ENCODE results near the gene GOLGA2. TPM values are rescaled to one million over a fixed set of nuclear protein-coding genes. Genes with fewer than 3 reads are reported as not detected.

GOLGA2 gene
- total and polyA plus RNA-seq, 2 donors (not counting 1 experiment from before 2014, with no cell fraction given): 23.2 to 87.3 TPM

GRCh38 chr9:128243215-128244018 lies 32.4 kb downstream of the GOLGA2 start:
- DNase-seq (no peak), ATAC-seq (ENCODE audit: low read depth) (no peak)
- TF ChIP-seq CTCF (IDR thresholded peaks at IDR 0.05): no peak
- ChIA-PET CTCF (no interaction called here), POLR2A (no interaction called here)
- 54% methylated on average over 10 of the region's 13 CpGs for WGBS (ENCODE audit: insufficient coverage)
- Mint-ChIP-seq H3K27me3 (peaks cover 33% of the 10 kb centered on the region), H3K9me3 (ENCODE audit: insufficient read depth) (no peaks in the 10 kb centered on the region), H3K27ac (no peak overlapping the region), H3K4me1 (peaks cover 13% of the 10 kb centered on the region), H3K4me3 (no peak overlapping the region)
- H3K4me2 ChIP-seq (replicated peaks; ENCODE audit: low read depth, low read length, poor library complexity, severe bottlenecking): no peak overlapping the region
- intact Hi-C loops (cut with micrococcal nuclease): no loop called here
- no peaks in the 10 kb centered on the region for H3K36me3 ChIP-seq (replicated peaks in 1 of 2; ENCODE audit: control extremely low read depth in 1 of 2, control insufficient read depth in 1 of 2, extremely low read depth in 1 of 2, insufficient read depth in 2 of 2, low read length in 1 of 2)
- no peaks in the 10 kb centered on the region for H4K20me1 ChIP-seq (ENCODE audit: control insufficient read depth, insufficient read depth, low read length, poor library complexity, severe bottlenecking)
- no peak overlapping the region for H3K9ac ChIP-seq (ENCODE audit: low read length)
- no peak overlapping the region for H2AFZ ChIP-seq (ENCODE audit: insufficient read depth, low read depth, low read length, poor library complexity, severe bottlenecking)
- H3K27ac ChIP-seq (ENCODE audit: low read length in 2 of 2): no peak overlapping the region
- H3K27me3 ChIP-seq (replicated peaks in 1 of 4; ENCODE audit: control extremely low read depth in 1 of 4, control insufficient read depth in 3 of 4, insufficient read depth in 4 of 4, low read length in 3 of 4): peaks cover 0 to 32% (median 7%) of the 10 kb centered on the region in 4 experiments
- peaks cover 5 to 9% of the 10 kb centered on the region in 2 donors for H3K4me1 ChIP-seq (ENCODE audit: control insufficient read depth in 2 of 2, insufficient read depth in 2 of 2, low read length in 2 of 2)
- H3K9me3 ChIP-seq (ENCODE audit: control extremely low read depth in 1 of 3, control insufficient read depth in 2 of 3, insufficient read depth in 1 of 3, low read length in 2 of 3): peaks cover 0 to 3% (median 0%) of the 10 kb centered on the region in 3 donors
- no peak overlapping the region for H3K4me3 ChIP-seq (ENCODE audit: control extremely low read depth in 1 of 5, extremely low read depth in 1 of 5, insufficient read depth in 1 of 5, low read depth in 2 of 5, low read length in 4 of 5)
- no peaks in the 10 kb centered on the region for H3K79me2 ChIP-seq (ENCODE audit: control insufficient read depth, insufficient read depth, low read length)

- 8% methylated on average over 2 of the region's 7 CpGs for WGBS (ENCODE audit: insufficient coverage)
These were observed 33.0 kb downstream of the GOLGA2 start for GRCh38 chr9:128242828-128243214.

More at GRCh38 chr9:128242828-128243214, 33.0 kb downstream of the GOLGA2 start:
- CTCF ChIA-PET: no interaction called here
- intact Hi-C loops (cut with micrococcal nuclease): no loop called here
- peaks cover 0 to 3% (median 0%) of the 10 kb centered on the region in 3 donors for H3K9me3 ChIP-seq (ENCODE audit: control extremely low read depth in 1 of 3, control insufficient read depth in 2 of 3, insufficient read depth in 1 of 3, low read length in 2 of 3)
- H3K4me3 ChIP-seq (ENCODE audit: control extremely low read depth in 1 of 5, extremely low read depth in 1 of 5, insufficient read depth in 1 of 5, low read depth in 2 of 5, low read length in 4 of 5): no peak overlapping the region
- Mint-ChIP-seq H3K9me3 (ENCODE audit: insufficient read depth) (no peaks in the 10 kb centered on the region), H3K27ac (no peak overlapping the region), H3K4me1 (peaks cover 13% of the 10 kb centered on the region), H3K27me3 (peaks cover 33% of the 10 kb centered on the region), H3K4me3 (no peak overlapping the region)
- ATAC-seq (ENCODE audit: low read depth): no peak
- no peak for DNase-seq
- H3K4me2 ChIP-seq (replicated peaks; ENCODE audit: low read depth, low read length, poor library complexity, severe bottlenecking): no peak overlapping the region
- H3K4me1 ChIP-seq (ENCODE audit: control insufficient read depth in 2 of 2, insufficient read depth in 2 of 2, low read length in 2 of 2): peaks cover 5 to 9% of the 10 kb centered on the region in 2 donors
- POLR2A ChIA-PET: no interaction called here
- no peaks in the 10 kb centered on the region for H3K36me3 ChIP-seq (replicated peaks in 1 of 2; ENCODE audit: control extremely low read depth in 1 of 2, control insufficient read depth in 1 of 2, extremely low read depth in 1 of 2, insufficient read depth in 2 of 2, low read length in 1 of 2)
- H3K27me3 ChIP-seq (replicated peaks in 1 of 4; ENCODE audit: control extremely low read depth in 1 of 4, control insufficient read depth in 3 of 4, insufficient read depth in 4 of 4, low read length in 3 of 4): peaks cover 0 to 32% (median 7%) of the 10 kb centered on the region in 4 experiments
- no peak overlapping the region for H3K27ac ChIP-seq (ENCODE audit: low read length in 2 of 2)
- H3K79me2 ChIP-seq (ENCODE audit: control insufficient read depth, insufficient read depth, low read length): no peaks in the 10 kb centered on the region
- TF ChIP-seq CTCF (IDR thresholded peaks at IDR 0.05): no peak
- no peak for TF ChIP-seq EZH2 (IDR thresholded peaks at IDR 0.05; ENCODE audit: borderline replicate concordance, insufficient read depth, low read depth, low read length, poor library complexity, severe bottlenecking)
- H3K9ac ChIP-seq (ENCODE audit: low read length): no peak overlapping the region
- no peak overlapping the region for H2AFZ ChIP-seq (ENCODE audit: insufficient read depth, low read depth, low read length, poor library complexity, severe bottlenecking)
- no peaks in the 10 kb centered on the region for H4K20me1 ChIP-seq (ENCODE audit: control insufficient read depth, insufficient read depth, low read length, poor library complexity, severe bottlenecking)
